Ascending aorta (tissue), 2 donors: ENCODE data around the gene FGD4. TPM values are rescaled to one million over a fixed set of nuclear protein-coding genes. Genes with fewer than 3 reads are reported as not detected.

Source experiments
- DNase-seq, 2 donors: peaks; one replicate each; pipeline ENCODE4 v3.0.0-alpha.2; 2019; ENCODE audit warnings: low spot score in 2 of 2
- H3K27ac ChIP-seq, 2 donors: fragments of 200-600 bp; sonication (generic); one replicate each; pipeline ENCODE4 v1.5.1; 2016 to 2017; ENCODE audit warnings: mild to moderate bottlenecking in 1 of 2
- H3K27me3 ChIP-seq: fragments of 200-600 bp; sonication (generic); one replicate; pipeline ENCODE4 v1.5.1; 2017
- H3K36me3 ChIP-seq, 2 donors: fragments of 200-600 bp; sonication (generic); one replicate each; pipeline ENCODE4 v1.5.1; 2016
- H3K4me1 ChIP-seq, 2 donors: fragments of 200-600 bp; sonication (generic); one replicate each; pipeline ENCODE4 v1.5.1; 2016 to 2017; ENCODE audit warnings: mild to moderate bottlenecking in 1 of 2
- H3K4me3 ChIP-seq, 2 donors: fragments of 200-600 bp; sonication (generic); one replicate each; pipeline ENCODE4 v1.5.1; 2016 to 2017; ENCODE audit warnings: mild to moderate bottlenecking in 1 of 2
- H3K9me3 ChIP-seq, 2 donors: fragments of 200-600 bp; sonication (generic); one replicate each; pipeline ENCODE4 v1.5.1; 2016
- intact Hi-C: fragments of 100-400 bp; cut with DNase I; formaldehyde crosslinking; loops from one replicate; pipeline ENCODE4 v1.15.1; 2023
- total RNA-seq: library from RNA; depleted of rRNA; stranded (reverse); fragments of >200 nt; gene quantifications from one replicate; pipeline ENCODE4 v1.1.0, GENCODE V29; 2016
- TF ChIP-seq, protein P1 (sequence below), 3 experiments: fragments of 200-600 bp in 2 of 3; fragments of 450-650 bp in 1 of 3; sonication (generic) in 2 of 3; IDR thresholded peaks; one replicate each; pipeline ENCODE4 v1.5.1; 2016 to 2019; ENCODE audit warnings: antibody characterized with exemption in 3 of 3, mild to moderate bottlenecking in 1 of 3, moderate library complexity in 1 of 3

Gene FGD4
- total RNA-seq, 1 donor from 2014 or later, result 47.5 TPM

DNA sequence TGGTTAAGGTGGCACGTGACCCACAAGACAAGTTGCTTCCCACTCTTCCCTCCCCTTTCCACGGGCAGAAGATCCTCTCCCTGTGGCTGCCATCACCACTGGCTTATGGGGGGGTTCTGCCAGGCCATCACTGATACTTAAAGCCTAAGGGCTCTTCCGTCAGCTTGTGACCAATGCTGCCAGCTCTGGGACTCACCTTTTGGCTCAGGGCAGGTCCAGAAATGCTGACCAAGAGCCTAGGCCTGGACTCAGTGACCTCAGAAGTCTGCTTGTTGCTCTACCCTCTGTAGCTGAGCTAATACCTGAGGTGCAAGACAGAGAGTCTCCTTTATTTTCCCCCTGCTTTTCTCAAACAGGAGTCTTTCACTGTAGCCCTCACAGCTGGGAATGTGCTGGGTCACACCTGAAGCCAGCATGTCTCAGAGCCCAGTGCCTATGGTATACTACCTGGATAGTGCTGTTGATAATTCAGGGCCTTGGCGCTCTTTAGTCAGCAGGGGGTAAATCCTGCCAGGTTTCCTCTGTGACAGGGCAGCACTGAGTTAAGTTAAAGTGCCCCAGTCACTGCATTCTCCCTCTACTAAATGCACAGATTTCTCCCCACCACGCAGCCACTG, 19.7 kb downstream of the FGD4 start:
- Histone ChIP-seq H3K36me3 (no peaks in the 10 kb centered on the region), H3K27me3 (no peaks in the 10 kb centered on the region), H3K4me3 (no peak overlapping the region), H3K4me1 (no peaks in the 10 kb centered on the region), H3K27ac (no peak overlapping the region), H3K9me3 (no peaks in the 10 kb centered on the region)
- TF ChIP-seq, protein P1, sequence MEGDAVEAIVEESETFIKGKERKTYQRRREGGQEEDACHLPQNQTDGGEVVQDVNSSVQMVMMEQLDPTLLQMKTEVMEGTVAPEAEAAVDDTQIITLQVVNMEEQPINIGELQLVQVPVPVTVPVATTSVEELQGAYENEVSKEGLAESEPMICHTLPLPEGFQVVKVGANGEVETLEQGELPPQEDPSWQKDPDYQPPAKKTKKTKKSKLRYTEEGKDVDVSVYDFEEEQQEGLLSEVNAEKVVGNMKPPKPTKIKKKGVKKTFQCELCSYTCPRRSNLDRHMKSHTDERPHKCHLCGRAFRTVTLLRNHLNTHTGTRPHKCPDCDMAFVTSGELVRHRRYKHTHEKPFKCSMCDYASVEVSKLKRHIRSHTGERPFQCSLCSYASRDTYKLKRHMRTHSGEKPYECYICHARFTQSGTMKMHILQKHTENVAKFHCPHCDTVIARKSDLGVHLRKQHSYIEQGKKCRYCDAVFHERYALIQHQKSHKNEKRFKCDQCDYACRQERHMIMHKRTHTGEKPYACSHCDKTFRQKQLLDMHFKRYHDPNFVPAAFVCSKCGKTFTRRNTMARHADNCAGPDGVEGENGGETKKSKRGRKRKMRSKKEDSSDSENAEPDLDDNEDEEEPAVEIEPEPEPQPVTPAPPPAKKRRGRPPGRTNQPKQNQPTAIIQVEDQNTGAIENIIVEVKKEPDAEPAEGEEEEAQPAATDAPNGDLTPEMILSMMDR (IDR thresholded peaks at IDR 0.05), result no peak
- intact Hi-C loops, result no loop called here
- no peak for DNase-seq

GRCh38 chr12:32419520-32419960, 20.2 kb downstream of the FGD4 start:
- Histone ChIP-seq H3K4me3 (no peak overlapping the region), H3K36me3 (no peaks in the 10 kb centered on the region), H3K4me1 (no peaks in the 10 kb centered on the region), H3K9me3 (no peaks in the 10 kb centered on the region), H3K27ac (no peak overlapping the region), H3K27me3 (no peaks in the 10 kb centered on the region)
- intact Hi-C loops, result no loop called here
- DNase-seq, result no peak
- TF ChIP-seq, protein P1 (IDR thresholded peaks at IDR 0.05), result no peak

DNA sequence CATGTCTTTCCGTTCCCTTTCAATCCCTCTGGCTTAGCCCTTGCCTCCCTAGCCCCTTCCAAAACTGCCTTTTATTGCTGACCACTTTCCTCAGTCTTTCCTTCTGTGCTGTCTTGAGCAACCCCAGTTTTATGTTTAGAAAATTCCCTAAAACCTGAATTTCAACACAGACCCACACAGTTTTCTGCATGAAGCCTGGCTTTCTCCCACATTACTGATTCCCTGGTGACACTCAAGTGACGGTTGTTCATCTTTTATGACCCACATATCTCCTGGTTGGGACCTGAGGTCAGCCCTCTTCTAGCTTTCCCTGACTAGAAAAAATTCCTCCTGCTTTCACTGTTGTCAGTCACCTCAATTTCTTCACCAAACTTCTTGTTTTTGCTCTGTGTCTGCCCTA, 21.0 kb downstream of the FGD4 start:
- Histone ChIP-seq H3K4me1 (no peaks in the 10 kb centered on the region), H3K27me3 (no peaks in the 10 kb centered on the region), H3K27ac (no peak overlapping the region), H3K36me3 (no peaks in the 10 kb centered on the region), H3K9me3 (no peaks in the 10 kb centered on the region), H3K4me3 (no peak overlapping the region)
- TF ChIP-seq, protein P1 (IDR thresholded peaks at IDR 0.05), result no peak
- intact Hi-C loops, result no loop called here
- DNase-seq, result no peak

- H3K9me3 ChIP-seq, result peaks cover 0 to 23% of the 10 kb centered on the region in 2 donors
- intact Hi-C loops, result no loop called here
- no peaks in the 10 kb centered on the region for H3K4me1 ChIP-seq
- no peaks in the 10 kb centered on the region for H3K36me3 ChIP-seq
- no peak for DNase-seq
- TF ChIP-seq, protein P1 (IDR thresholded peaks at IDR 0.05), result no peak
- H3K4me3 ChIP-seq, result no peak overlapping the region
- no peaks in the 10 kb centered on the region for H3K27me3 ChIP-seq
- no peak overlapping the region for H3K27ac ChIP-seq
These were observed 24.2 kb downstream of the FGD4 start for GRCh38 chr12:32423559-32423958.

DNA sequence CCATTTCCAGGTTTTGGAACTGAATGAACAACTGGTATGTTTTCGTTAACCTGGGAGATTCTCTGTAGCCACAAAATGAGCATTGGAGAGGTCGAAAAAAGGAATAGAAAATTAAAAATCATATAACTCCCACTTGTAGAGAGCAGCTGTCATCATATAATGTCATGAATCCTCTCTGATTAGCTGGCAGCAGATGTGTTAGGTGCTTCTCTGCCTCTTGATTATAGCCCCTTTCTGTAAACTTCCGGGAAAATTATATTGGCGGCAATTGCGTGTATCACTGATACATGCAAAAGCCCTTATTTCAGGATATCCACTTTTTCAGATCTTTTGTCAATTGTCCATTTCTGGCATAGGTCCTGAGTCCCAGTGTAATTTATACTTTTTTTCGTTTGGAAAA, 31.7 kb downstream of the FGD4 start:
- no peaks in the 10 kb centered on the region for H3K27me3 ChIP-seq
- H3K9me3 ChIP-seq, result peaks cover 0 to 23% of the 10 kb centered on the region in 2 donors
- intact Hi-C loops, result no loop called here
- no peaks in the 10 kb centered on the region for H3K36me3 ChIP-seq
- TF ChIP-seq, protein P1 (IDR thresholded peaks at IDR 0.05), result no peak
- DNase-seq, result no peak
- no peak overlapping the region for H3K27ac ChIP-seq
- no peaks in the 10 kb centered on the region for H3K4me1 ChIP-seq
- no peak overlapping the region for H3K4me3 ChIP-seq
